GM12892 (cell line): ENCODE data around the gene PRLR.

Experiments
- POLR2A ChIP-seq: IDR thresholded peaks from 2 replicates; pipeline ENCODE4 v1.6.1; 2011; ENCODE audit warnings: low read depth, low read length, control low read depth
- TAF1 ChIP-seq: IDR thresholded peaks from 2 replicates; pipeline ENCODE4 v1.6.1; 2011; ENCODE audit warnings: low read depth, mild to moderate bottlenecking, control low read depth, low read length, borderline replicate concordance

GRCh38 chr5:35266276-35266675 is 36.0 kb upstream of the PRLR start:
- TF ChIP-seq POLR2A: no peak
- no peak for TF ChIP-seq TAF1
